ENCODE data around the gene TAF3. TPM values are rescaled to one million over a fixed set of nuclear protein-coding genes. Genes with fewer than 3 reads are reported as not detected.
A peak's percentile ranks its signal among the peaks of the same experiment; 100 is the strongest.

The TAF3 gene
- polyA plus RNA-seq, 1 donor (not counting 4 experiments of a cell fraction or from before 2014, with no cell fraction given): 2.0 TPM

- H3K27me3 ChIP-seq (ENCODE audit: control insufficient read depth, extremely low read depth, insufficient read depth, low read length): no peaks in the 10 kb centered on the region
- peak overlapping the region; percentile 27 for H3K27ac ChIP-seq (ENCODE audit: control insufficient read depth, insufficient read depth, low read length)
- H3K9ac ChIP-seq (ENCODE audit: control insufficient read depth, extremely low read depth, insufficient read depth, low read length): no peak overlapping the region
- no peak overlapping the region for H2AFZ ChIP-seq (ENCODE audit: control insufficient read depth, low read length)
- no peak overlapping the region for H3K4me3 ChIP-seq (ENCODE audit: control insufficient read depth in 2 of 3, extremely low read depth in 1 of 3, insufficient read depth in 2 of 3, low read depth in 1 of 3, low read length in 3 of 3)
- peaks cover 24% of the 10 kb centered on the region for H3K4me1 ChIP-seq (ENCODE audit: control insufficient read depth, extremely low read depth, insufficient read depth, low read length)
- TF ChIP-seq CTCF (optimal IDR thresholded peaks at IDR 0.05 in 1 of 3, IDR thresholded peaks at IDR 0.05 in 1 of 3, conservative IDR thresholded peaks at IDR 0.05 in 1 of 3; ENCODE audit: extremely low read depth in 1 of 3, insufficient read depth in 2 of 3, low read length in 3 of 3): no peak
- TF ChIP-seq EZH2 (IDR thresholded peaks at IDR 0.05; ENCODE audit: low read length): no peak
- H3K36me3 ChIP-seq (ENCODE audit: control insufficient read depth in 2 of 2, extremely low read depth in 1 of 2, insufficient read depth in 2 of 2, low read length in 2 of 2): no peaks in the 10 kb centered on the region
- H3K9me1 ChIP-seq (ENCODE audit: control insufficient read depth, extremely low read depth, insufficient read depth, low read length): peaks cover 2% of the 10 kb centered on the region
- DNase-seq (ENCODE audit: low read depth, low spot score) (no peak), FAIRE-seq (no peak)
- no peaks in the 10 kb centered on the region for H4K20me1 ChIP-seq (ENCODE audit: control insufficient read depth, extremely low read depth, insufficient read depth, low read length)
- H3K9me3 ChIP-seq (ENCODE audit: control insufficient read depth, low read depth, low read length): no peaks in the 10 kb centered on the region
- H3K79me2 ChIP-seq (ENCODE audit: control insufficient read depth, insufficient read depth, low read length): peaks cover 5% of the 10 kb centered on the region
- dilution Hi-C loops (cut with MboI; ENCODE audit: extremely low pct_ligation_motif_present, low sequenced_read_pairs): no loop called here
- peak overlapping the region; percentile 30 for H3K4me2 ChIP-seq (ENCODE audit: control insufficient read depth, extremely low read depth, insufficient read depth, low read depth, low read length)
Observed at GRCh38 chr10:7944215-7944480, 125.8 kb downstream of the TAF3 start.

GRCh38 chr10:7944537-7944936, 126.2 kb downstream of the TAF3 start:
- H3K27me3 ChIP-seq (ENCODE audit: control insufficient read depth, extremely low read depth, insufficient read depth, low read length): no peaks in the 10 kb centered on the region
- H3K9ac ChIP-seq (ENCODE audit: control insufficient read depth, extremely low read depth, insufficient read depth, low read length): no peak overlapping the region
- H3K4me3 ChIP-seq (ENCODE audit: control insufficient read depth in 2 of 3, extremely low read depth in 1 of 3, insufficient read depth in 2 of 3, low read depth in 1 of 3, low read length in 3 of 3): no peak overlapping the region
- no peak for FAIRE-seq
- H3K9me3 ChIP-seq (ENCODE audit: control insufficient read depth, low read depth, low read length): no peaks in the 10 kb centered on the region
- dilution Hi-C loops (cut with MboI; ENCODE audit: extremely low pct_ligation_motif_present, low sequenced_read_pairs): no loop called here
- H3K4me2 ChIP-seq (ENCODE audit: control insufficient read depth, extremely low read depth, insufficient read depth, low read depth, low read length): no peak overlapping the region
- H4K20me1 ChIP-seq (ENCODE audit: control insufficient read depth, extremely low read depth, insufficient read depth, low read length): no peaks in the 10 kb centered on the region
- H3K36me3 ChIP-seq (ENCODE audit: control insufficient read depth in 2 of 2, extremely low read depth in 1 of 2, insufficient read depth in 2 of 2, low read length in 2 of 2): no peaks in the 10 kb centered on the region
- no peak overlapping the region for H2AFZ ChIP-seq (ENCODE audit: control insufficient read depth, low read length)
- TF ChIP-seq CTCF (optimal IDR thresholded peaks at IDR 0.05 in 1 of 3, IDR thresholded peaks at IDR 0.05 in 1 of 3, conservative IDR thresholded peaks at IDR 0.05 in 1 of 3; ENCODE audit: extremely low read depth in 1 of 3, insufficient read depth in 2 of 3, low read length in 3 of 3) (no peak), EZH2 (IDR thresholded peaks at IDR 0.05; ENCODE audit: low read length) (no peak)
- no peak for DNase-seq (ENCODE audit: low read depth, low spot score)
- H3K9me1 ChIP-seq (ENCODE audit: control insufficient read depth, extremely low read depth, insufficient read depth, low read length): peaks cover 2% of the 10 kb centered on the region
- peaks cover 24% of the 10 kb centered on the region for H3K4me1 ChIP-seq (ENCODE audit: control insufficient read depth, extremely low read depth, insufficient read depth, low read length)
- peaks cover 5% of the 10 kb centered on the region for H3K79me2 ChIP-seq (ENCODE audit: control insufficient read depth, insufficient read depth, low read length)
- H3K27ac ChIP-seq (ENCODE audit: control insufficient read depth, insufficient read depth, low read length): no peak overlapping the region

Measured in keratinocyte (primary cell).